K562 (cell line): ENCODE measurements around the gene ZBP1. TPM values are rescaled to one million over a fixed set of nuclear protein-coding genes. Genes with fewer than 3 reads are reported as not detected.

Experiments used
- ERF ChIP-seq: fragments of 450-650 bp; formaldehyde crosslinking; IDR thresholded peaks from 2 replicates; pipeline ENCODE4 v1.4.0; 2020; ENCODE audit warnings: mild to moderate bottlenecking, mixed read lengths
- HDAC2 ChIP-seq: fragments of 450-650 bp; IDR thresholded peaks from 2 replicates; pipeline ENCODE4 v1.6.1; 2016; ENCODE audit warnings: mild to moderate bottlenecking
- TBP ChIP-seq: optimal IDR thresholded peaks from 2 replicates; pipeline ENCODE3; 2011; ENCODE audit warnings: low read depth, low read length, improper control_type of control experiment
- ZNF407 ChIP-seq: fragments of 450-650 bp; IDR thresholded peaks from 2 replicates; pipeline ENCODE4 v1.6.1; 2016; ENCODE audit warnings: low read depth
- polyA plus RNA-seq, 8 experiments: library from polyadenylated mRNA; depleted of rRNA in 4 of 8; stranded (reverse) in 5 of 8; unstranded in 3 of 8; fragments of >200 nt; fragmentation: Nextera tagmentation in 2 of 8; fragmentation: Illumina TruSeq in 1 of 8; extraction: Ambion mirVana in 2 of 8; extraction: Trizol in 1 of 8; gene quantifications; 2 replicates each; pipeline versions ENCODE4 v1.2.1 to v1.2.3, GENCODE V29; 2011 to 2014; ENCODE audit warnings: inconsistent platforms in 1 of 8, missing spikeins in 1 of 8
- total RNA-seq, 7 experiments: library from RNA; depleted of rRNA in 6 of 7; stranded (reverse); fragments of >200 nt in 6 of 7; fragmentation: Illumina TruSeq in 2 of 7; extraction: Trizol in 2 of 7; gene quantifications; 2 replicates each; pipeline versions ENCODE4 v1.2.1 to v1.2.3, GENCODE V29; 2011 to 2021; ENCODE audit warnings: low replicate concordance in 1 of 7

ZBP1 gene
- total and polyA plus RNA-seq, 9 of the 15 experiments (the other 6 are each of a cell fraction or from before 2014, with no cell fraction given) = not detected

DNA sequence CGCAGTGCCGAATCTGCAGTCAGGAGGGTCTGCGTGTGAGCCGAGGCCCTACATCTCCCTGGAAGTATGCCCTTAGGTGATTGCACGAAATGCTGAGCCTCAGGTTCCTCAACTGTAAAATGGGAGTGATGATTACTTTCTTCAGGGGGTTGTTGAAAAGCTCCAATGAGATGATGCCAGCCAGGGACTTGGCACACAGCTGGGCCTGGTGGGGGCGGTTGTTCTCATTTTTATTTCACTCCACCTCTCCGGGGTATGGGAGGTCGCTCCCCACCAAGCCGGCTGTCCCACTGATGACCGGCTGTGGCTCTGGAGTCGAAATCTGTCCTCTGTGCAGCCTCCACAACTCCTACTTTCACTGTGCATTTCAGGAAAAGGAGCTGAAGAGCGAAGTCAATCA is 51.3 kb downstream of the ZBP1 start (continued):
- TF ChIP-seq HDAC2 = no peak
- no peak for TF ChIP-seq ZNF407
- no peak for TF ChIP-seq ERF (CRISPR knock-in tag)
- TF ChIP-seq TBP = no peak
